Activated T-cell treated with anti-CD3 and anti-CD28 coated beads for 4 hours (primary cell): ENCODE results near the gene CLCN6.

Experiments
- DNase-seq: peaks from one replicate; pipeline ENCODE4 v3.0.0-alpha.2; 2020

CLCN6 gene

GRCh38 chr1:11856698-11857097, 50.7 kb downstream of the CLCN6 start:
- DNase-seq, result no peak

- no peak for DNase-seq
These were observed 51.3 kb downstream of the CLCN6 start for GRCh38 chr1:11857164-11857851.

DNA sequence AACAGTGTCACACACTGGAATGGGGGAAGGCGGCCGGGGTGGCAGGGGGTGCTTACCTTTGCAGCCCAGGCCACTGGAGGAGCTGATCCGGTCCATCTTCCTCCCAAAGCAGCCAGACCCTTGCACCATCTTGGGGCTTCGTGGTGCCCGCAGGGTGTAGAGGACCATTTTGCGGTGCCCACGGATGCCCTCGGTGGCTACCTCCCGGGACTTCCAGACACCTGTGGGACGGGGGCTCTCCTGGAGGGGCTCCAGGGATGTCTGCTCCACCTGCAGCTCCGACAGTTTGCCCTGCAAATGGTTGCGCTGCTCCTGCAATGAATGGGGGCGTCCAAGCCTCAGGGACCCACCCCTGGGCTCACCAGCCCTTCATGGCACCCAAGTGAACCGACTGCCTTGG, 52.2 kb downstream of the CLCN6 start:
- DNase-seq, result no peak

DNA sequence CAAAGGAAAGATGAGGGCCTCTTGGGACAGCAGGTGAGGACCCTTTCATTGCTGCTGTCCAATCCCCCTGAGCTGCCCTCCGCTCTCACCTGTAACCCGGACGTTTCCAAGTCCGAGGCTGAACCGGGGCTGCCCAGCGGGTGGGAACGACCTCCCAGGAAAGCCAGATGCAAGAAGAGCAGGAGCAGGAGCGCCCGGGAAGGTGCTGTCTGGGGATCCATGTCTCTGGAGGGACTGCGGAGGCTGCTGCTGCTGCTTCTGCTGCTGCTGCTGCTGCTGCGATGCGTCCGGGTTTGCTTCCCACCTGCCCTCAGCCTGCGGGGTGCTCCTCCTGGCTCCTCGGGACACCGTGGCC, 52.6 kb downstream of the CLCN6 start, which contains the start of gene NPPB:
TSS of gene NPPB (minus strand) at position 333 of the 355 bp plus-strand sequence. CDS start at position 221, 112 bp downstream.
- DNase-seq, result no peak

DNA sequence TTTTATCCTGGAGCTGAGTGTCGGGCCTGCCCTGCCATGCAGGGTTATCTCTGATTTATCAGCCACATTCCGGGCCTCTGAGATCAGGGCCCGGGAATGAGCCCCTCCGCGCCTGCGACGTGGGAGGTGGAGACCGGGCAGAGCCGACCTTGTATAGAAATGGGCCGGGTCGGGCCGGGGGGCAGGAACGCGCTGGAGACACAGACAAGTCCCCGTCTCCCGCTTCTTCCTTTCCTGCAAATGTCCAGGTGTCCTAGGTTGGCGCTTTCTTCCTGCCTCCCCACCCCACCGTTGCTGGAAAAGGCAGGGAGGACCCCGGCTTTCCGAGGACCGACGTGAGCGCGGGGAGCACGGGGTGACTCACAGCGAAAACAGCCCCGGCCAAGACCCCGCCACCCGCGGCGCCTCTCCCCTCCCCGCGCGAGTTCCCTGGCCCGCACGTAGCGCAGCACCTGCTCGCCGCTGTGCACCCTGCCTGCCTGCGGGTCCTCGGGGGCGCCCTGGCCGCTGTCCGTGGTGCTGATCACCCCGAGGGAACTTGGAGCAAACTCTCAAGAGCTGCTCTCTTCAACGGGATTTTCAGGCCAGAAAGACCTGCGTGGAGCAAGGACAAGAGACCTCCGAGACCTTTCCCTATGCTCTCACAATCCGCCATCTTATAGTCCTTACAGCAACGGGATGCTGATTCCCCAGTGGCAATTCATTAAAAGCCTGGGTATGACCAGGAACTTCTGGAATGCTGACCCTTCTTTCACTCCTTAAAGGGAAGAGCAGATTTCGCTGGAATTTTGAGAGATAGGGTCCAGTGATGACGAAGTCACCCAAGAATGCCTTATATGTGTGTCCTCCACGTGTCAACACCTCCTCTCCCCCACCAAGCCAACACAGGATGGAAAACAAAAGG, 53.2 kb downstream of the CLCN6 start:
- DNase-seq, result peak; percentile 35

DNA sequence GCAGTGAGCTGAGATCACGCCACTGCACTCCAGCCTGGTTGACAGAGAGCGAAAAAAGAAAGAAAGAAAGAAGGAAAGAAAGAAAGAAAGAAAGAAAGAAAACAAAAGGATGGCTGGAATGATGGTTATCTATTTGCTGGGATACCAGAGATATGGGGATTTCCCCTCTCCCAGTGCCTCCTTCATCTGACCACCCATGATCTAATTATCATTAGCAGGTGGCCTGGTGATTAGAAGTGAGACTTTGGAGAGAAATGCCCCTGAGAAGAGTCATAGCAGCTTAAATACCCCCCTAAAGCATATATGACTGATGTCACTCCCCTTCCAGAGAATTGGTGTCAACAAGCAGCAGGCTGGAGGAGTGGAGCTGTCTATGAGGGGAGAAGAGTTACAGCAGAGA, 54.1 kb downstream of the CLCN6 start:
- no peak for DNase-seq

GRCh38 chr1:11860587-11860986, 54.6 kb downstream of the CLCN6 start:
- DNase-seq, result no peak

GRCh38 chr1:11862890-11863289, 56.9 kb downstream of the CLCN6 start:
- no peak for DNase-seq

GRCh38 chr1:11868331-11868980, 62.5 kb downstream of the CLCN6 start:
- no peak for DNase-seq

DNA sequence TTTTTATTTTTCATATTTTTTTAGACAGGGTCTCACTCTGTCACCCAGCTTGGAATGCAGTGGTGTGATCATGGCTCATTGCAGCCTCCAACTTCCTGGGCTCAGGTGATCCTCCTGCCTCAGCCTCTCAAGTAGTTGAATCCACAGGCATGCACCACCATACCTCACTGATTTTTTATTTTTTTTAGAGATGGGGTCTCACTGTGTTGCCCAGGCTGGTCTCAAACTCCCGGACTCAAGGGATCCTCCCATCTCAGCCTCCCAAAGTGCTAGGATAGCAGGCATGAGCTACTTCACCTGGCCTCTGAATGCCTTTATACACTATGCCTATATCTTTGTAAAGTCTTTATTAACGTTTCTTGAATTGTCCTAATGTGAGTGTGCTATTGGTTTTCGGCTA, 63.1 kb downstream of the CLCN6 start:
- no peak for DNase-seq

- no peak for DNase-seq
These were observed 63.7 kb downstream of the CLCN6 start for GRCh38 chr1:11869650-11870207.

DNA sequence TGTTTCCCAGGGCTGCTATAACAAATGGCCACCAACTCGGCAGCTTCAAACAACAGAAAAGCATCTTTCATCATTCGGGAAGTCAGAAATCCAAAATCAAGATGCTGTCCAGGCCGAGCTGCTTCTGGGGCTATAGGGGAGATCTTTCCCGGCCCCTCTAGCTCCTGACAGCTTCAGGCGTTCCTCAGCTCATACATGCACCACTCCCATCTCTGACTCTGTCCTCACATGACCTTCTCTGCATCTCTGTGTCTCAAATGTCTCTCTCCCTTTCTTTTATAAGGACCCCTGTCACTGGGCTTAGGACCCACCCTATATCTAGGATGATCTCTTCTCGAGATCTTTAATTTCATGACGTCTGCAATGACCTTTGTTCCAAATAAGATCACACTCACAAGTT, 66.6 kb downstream of the CLCN6 start:
- no peak for DNase-seq

- DNase-seq, result no peak
These were observed 67.6 kb downstream of the CLCN6 start for GRCh38 chr1:11873395-11874257.

DNA sequence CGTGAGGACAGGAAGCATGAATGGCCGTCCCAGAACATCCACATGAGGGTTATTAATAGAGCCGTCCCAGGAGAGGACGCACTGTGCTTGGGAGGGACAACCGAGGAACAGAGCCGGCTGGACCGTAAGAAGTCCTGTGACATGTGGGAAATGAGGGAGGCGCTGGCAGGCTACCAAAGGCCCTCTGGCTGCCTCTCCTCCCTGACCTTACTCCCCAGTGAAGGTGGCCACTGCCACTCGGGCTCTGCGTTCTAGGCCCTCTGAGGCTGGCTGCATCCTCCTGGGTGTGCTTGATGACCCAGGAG, 68.2 kb downstream of the CLCN6 start:
- DNase-seq, result no peak

DNA sequence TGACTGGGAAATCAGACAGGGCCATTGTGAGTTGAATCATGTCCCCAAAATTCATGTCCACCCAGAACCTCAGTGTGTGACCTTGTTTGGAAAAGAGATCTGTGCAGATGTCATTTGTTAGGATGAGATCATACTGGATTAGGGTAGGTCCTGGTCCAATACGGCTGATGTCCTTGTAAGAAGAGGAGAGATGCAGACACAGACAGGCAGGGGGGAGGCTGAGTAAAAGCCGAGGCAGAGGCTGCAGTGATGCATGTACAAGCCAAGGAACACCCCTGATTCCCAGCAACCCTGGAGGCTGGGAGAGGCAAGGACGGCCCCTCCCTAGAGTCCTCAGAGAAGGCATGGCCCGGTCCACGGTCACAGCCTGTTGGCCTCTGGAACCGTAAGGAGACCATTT, 68.6 kb downstream of the CLCN6 start:
- DNase-seq, result no peak

DNA sequence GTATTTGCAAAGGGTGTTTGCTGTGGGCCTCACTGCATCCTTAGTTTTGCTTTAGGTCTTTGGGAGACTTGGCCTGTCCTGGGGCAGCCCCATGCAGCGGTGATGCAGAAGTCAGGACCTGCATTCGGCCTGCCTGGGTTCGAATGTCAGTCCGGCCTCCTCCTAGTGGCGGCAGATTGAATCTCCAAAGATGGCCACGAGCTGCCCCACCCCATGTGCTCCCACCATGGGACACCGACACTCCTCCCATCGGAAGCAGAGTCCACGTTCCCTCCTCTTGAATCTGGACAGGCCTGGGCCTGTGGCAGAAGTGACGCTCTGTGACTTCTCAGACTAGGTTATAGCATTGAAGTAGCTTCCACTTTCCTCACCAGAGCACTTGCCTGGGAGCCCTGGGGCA, 69.1 kb downstream of the CLCN6 start:
- no peak for DNase-seq

GRCh38 chr1:11877074-11877473, 71.1 kb downstream of the CLCN6 start:
- no peak for DNase-seq

DNA sequence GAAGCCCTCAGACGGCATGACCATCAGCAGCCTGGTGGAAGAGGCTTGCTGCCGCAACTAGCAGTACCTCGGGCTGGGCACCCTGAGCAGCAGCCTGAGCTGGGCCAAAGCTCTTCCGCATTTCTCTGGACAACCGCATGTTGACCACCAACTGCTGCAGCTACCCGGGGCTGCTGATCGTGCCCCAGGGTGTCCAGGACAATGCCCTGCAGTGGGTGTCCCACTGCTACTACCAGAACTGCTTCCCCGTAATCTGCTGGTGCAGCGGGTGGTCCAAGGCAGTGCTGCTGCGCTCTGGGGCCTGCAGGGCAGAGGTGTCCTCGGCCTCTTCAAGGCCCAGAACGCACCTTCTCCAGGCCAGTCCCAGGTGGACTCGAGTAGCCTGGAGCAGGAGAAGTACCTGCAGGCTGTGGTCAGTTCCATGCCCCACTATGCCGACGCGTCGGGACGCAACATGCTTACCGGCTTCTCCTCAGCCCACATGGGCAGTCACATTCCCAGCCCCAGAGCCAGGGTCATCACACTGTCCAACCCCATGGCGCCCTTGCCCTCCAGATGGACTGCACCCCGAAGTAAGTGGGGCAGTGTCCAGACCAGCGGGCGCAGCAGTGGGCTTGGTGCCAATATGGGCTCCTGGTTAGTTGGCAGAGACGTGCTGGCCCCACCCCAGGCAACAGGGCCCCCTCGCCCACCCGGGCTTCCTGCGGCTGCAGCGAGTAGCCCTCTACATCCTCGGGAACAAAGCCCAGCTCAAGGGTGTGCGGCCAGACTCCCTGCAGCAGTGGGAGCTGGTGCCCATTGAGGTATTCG, 72.3 kb downstream of the CLCN6 start:
- DNase-seq, result no peak

- no peak for DNase-seq
These were observed 72.8 kb downstream of the CLCN6 start for GRCh38 chr1:11878891-11879190.

GRCh38 chr1:11879311-11880180, 73.6 kb downstream of the CLCN6 start:
- no peak for DNase-seq

DNA sequence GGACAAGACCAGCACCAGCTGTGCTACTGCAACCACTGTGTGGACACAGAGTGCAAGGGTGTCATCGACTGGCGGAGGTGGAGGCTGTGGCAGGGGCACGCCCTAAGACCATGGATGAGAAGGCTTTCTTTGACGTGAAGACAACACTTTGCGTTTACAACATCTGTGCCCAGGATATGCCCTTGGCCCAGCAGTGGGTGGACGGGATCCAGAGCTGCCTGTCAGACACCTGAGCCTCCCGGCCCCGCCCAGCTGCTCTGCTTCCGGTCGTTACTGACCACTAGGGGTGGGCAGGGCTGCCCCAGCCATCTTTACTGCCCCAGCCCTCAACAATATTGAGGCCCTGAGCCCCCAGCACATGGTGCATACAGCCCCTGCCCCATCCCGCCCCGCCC, 74.2 kb downstream of the CLCN6 start:
- DNase-seq, result no peak
